H9 (cell line): Measurements from ENCODE around the gene STYXL1. TPM values are rescaled to one million over a fixed set of nuclear protein-coding genes. Genes with fewer than 3 reads are reported as not detected.

Source experiments
- DNase-seq: peaks from one replicate; pipeline ENCODE4 v3.0.0-alpha.2; 2017
- H2AFZ ChIP-seq: one replicate; pipeline ENCODE4 v1.6.1; 2013; ENCODE audit warnings: mild to moderate bottlenecking, low read length, control low read depth, moderate library complexity
- H2AK5ac ChIP-seq: 2 replicates; pipeline ENCODE4 v1.6.1; 2013; ENCODE audit warnings: low read length, control low read depth, mixed read lengths; ENCODE audit not compliant: insufficient read length
- H2BK120ac ChIP-seq: one replicate; pipeline ENCODE4 v1.6.1; 2013; ENCODE audit warnings: low read depth, mild to moderate bottlenecking, low read length, control low read depth, inconsistent platforms; ENCODE audit not compliant: poor library complexity, severe bottlenecking
- H2BK12ac ChIP-seq: 2 replicates; pipeline ENCODE4 v1.6.1; 2013; ENCODE audit warnings: low read length, control low read depth, mixed read lengths, low read depth; ENCODE audit not compliant: insufficient read length
- H2BK15ac ChIP-seq: 2 replicates; pipeline ENCODE4 v1.6.1; 2013; ENCODE audit warnings: low read depth, low read length, control low read depth
- H2BK20ac ChIP-seq: one replicate; pipeline ENCODE4 v1.6.1; 2013; ENCODE audit warnings: low read depth, mild to moderate bottlenecking, low read length, control low read depth, inconsistent platforms; ENCODE audit not compliant: poor library complexity, severe bottlenecking
- H2BK5ac ChIP-seq: 2 replicates; pipeline ENCODE4 v1.6.1; 2013; ENCODE audit warnings: low read length, control low read depth, mixed read lengths; ENCODE audit not compliant: insufficient read length
- H3K14ac ChIP-seq: 2 replicates; pipeline ENCODE4 v1.6.1; 2013; ENCODE audit warnings: low read length, control low read depth; ENCODE audit not compliant: insufficient read depth
- H3K18ac ChIP-seq: 2 replicates; pipeline ENCODE4 v1.6.1; 2013; ENCODE audit warnings: low read depth, mild to moderate bottlenecking, mixed read lengths, low read length, control low read depth; ENCODE audit not compliant: insufficient read length
- H3K23ac ChIP-seq: 2 replicates; pipeline ENCODE4 v1.6.1; 2013; ENCODE audit warnings: low read length, control low read depth, mixed read lengths, low read depth; ENCODE audit not compliant: insufficient read length
- H3K23me2 ChIP-seq: 2 replicates; pipeline ENCODE4 v1.6.1; 2013; ENCODE audit warnings: low read depth, mild to moderate bottlenecking, mixed read lengths, low read length, control low read depth; ENCODE audit not compliant: insufficient read length, poor library complexity, severe bottlenecking
- H3K27ac ChIP-seq: 2 replicates; pipeline ENCODE4 v1.5.1; 2013; ENCODE audit warnings: low read length, control low read depth, mixed read lengths, low read depth; ENCODE audit not compliant: insufficient read length
- H3K27me3 ChIP-seq: 2 replicates; pipeline ENCODE4 v1.6.1; 2013; ENCODE audit warnings: low read length, control low read depth, inconsistent platforms; ENCODE audit not compliant: insufficient read depth
- H3K4ac ChIP-seq: 2 replicates; pipeline ENCODE4 v1.6.1; 2013; ENCODE audit warnings: low read depth, mild to moderate bottlenecking, control low read depth, inconsistent platforms, low read length, moderate library complexity
- H3K4me1 ChIP-seq: 2 replicates; pipeline ENCODE4 v1.6.1; 2013; ENCODE audit warnings: low read length, control low read depth, inconsistent platforms; ENCODE audit not compliant: insufficient read depth
- H3K4me2 ChIP-seq: 2 replicates; pipeline ENCODE4 v1.6.1; 2013; ENCODE audit warnings: low read length, control low read depth, mixed read lengths; ENCODE audit not compliant: insufficient read length, insufficient read depth
- H3K56ac ChIP-seq: 2 replicates; pipeline ENCODE4 v1.6.1; 2013; ENCODE audit warnings: low read depth, mild to moderate bottlenecking, mixed read lengths, low read length, control low read depth; ENCODE audit not compliant: insufficient read length
- H3K79me1 ChIP-seq: 2 replicates; pipeline ENCODE4 v1.6.1; 2013; ENCODE audit warnings: low read depth, mild to moderate bottlenecking, moderate library complexity, low read length, control low read depth, inconsistent platforms; ENCODE audit not compliant: insufficient read depth, poor library complexity, severe bottlenecking
- H3K79me2 ChIP-seq: 2 replicates; pipeline ENCODE4 v1.6.1; 2013; ENCODE audit warnings: low read length, control low read depth, inconsistent platforms; ENCODE audit not compliant: insufficient read depth
- H3K9ac ChIP-seq: 2 replicates; pipeline ENCODE4 v1.6.1; 2013; ENCODE audit warnings: low read length, control low read depth, mixed read lengths; ENCODE audit not compliant: insufficient read length; ENCODE audit errors: extremely low read depth
- H3K9me3 ChIP-seq: one replicate; pipeline ENCODE4 v1.6.1; 2013; ENCODE audit warnings: low read depth, low read length, inconsistent platforms; ENCODE audit not compliant: control insufficient read depth
- H3T11ph ChIP-seq: one replicate; pipeline ENCODE4 v1.6.1; 2013; ENCODE audit warnings: mild to moderate bottlenecking, low read length, control low read depth, inconsistent platforms
- H4K20me1 ChIP-seq: one replicate; pipeline ENCODE4 v1.6.1; 2013; ENCODE audit not compliant: control insufficient read depth, insufficient read length, insufficient read depth
- H4K5ac ChIP-seq: 2 replicates; pipeline ENCODE4 v1.6.1; 2013; ENCODE audit warnings: low read depth, mild to moderate bottlenecking, mixed read lengths, low read length, control low read depth; ENCODE audit not compliant: insufficient read length
- H4K8ac ChIP-seq: replicated peaks from 2 replicates; pipeline ENCODE4 v1.6.1; 2013; ENCODE audit warnings: low read length, control low read depth, mixed read lengths, low read depth; ENCODE audit not compliant: insufficient read length
- H4K91ac ChIP-seq: 2 replicates; pipeline ENCODE4 v1.6.1; 2013; ENCODE audit warnings: low read depth, mild to moderate bottlenecking, moderate library complexity, mixed read lengths, low read length, control low read depth; ENCODE audit not compliant: insufficient read length
- H3K27ac Mint-ChIP-seq, 3 experiments: 2 replicates in 2 of 3; 3 replicates in 1 of 3; pipeline ENCODE4 v1.8.0; 2020 to 2021; ENCODE audit warnings: mixed read lengths in 3 of 3, mild to moderate bottlenecking in 1 of 3, moderate library complexity in 1 of 3
- H3K27me3 Mint-ChIP-seq: 2 replicates; pipeline ENCODE4 v1.8.0; 2021; ENCODE audit warnings: low read depth, mild to moderate bottlenecking, moderate library complexity, mixed read lengths
- H3K36me3 Mint-ChIP-seq, 3 experiments: 2 replicates in 2 of 3; 3 replicates in 1 of 3; pipeline ENCODE4 v1.8.0; 2020 to 2021; ENCODE audit warnings: low read depth in 3 of 3, mixed read lengths in 3 of 3; ENCODE audit not compliant: insufficient read depth in 1 of 3
- H3K4me1 Mint-ChIP-seq, 2 experiments: 2 replicates each; pipeline ENCODE4 v1.8.0; 2020; ENCODE audit warnings: mixed read lengths in 2 of 2
- H3K4me3 Mint-ChIP-seq, 2 experiments: 2 replicates in 1 of 2; 3 replicates in 1 of 2; pipeline ENCODE4 v1.8.0; 2020 to 2021; ENCODE audit warnings: mild to moderate bottlenecking in 2 of 2, mixed read lengths in 2 of 2, moderate library complexity in 1 of 2
- H3K9me3 Mint-ChIP-seq, 2 experiments: 2 replicates in 1 of 2; 3 replicates in 1 of 2; pipeline ENCODE4 v1.8.0; 2020; ENCODE audit warnings: mild to moderate bottlenecking in 2 of 2, mixed read lengths in 2 of 2, moderate library complexity in 1 of 2
- CTCF ChIP-seq: fragments of 200-600 bp; sonication (generic); conservative IDR thresholded peaks from 3 replicates; pipeline ENCODE4 v1.8.0; 2021; ENCODE audit warnings: antibody characterized with exemption, mild to moderate bottlenecking
- WGBS: extraction: QIAGEN DNeasy Blood & Tissue Kit; methylation state at CpG from one replicate; pipeline ENCODE4 v1.1.7; 2013; ENCODE audit warnings: missing lambda C conversion rate, low lambda C conversion rate, mixed read lengths; ENCODE audit not compliant: insufficient read length; ENCODE audit errors: extremely low coverage; 5-methylcytosine and 5-hydroxymethylcytosine counted together
- total RNA-seq: library from RNA; stranded (reverse); gene quantifications from 2 replicates; pipeline ENCODE4 v1.2.1, GENCODE V29; 2021

The STYXL1 gene
- total RNA-seq, 1 experiment from 2014 or later: 38.7 TPM

DNA sequence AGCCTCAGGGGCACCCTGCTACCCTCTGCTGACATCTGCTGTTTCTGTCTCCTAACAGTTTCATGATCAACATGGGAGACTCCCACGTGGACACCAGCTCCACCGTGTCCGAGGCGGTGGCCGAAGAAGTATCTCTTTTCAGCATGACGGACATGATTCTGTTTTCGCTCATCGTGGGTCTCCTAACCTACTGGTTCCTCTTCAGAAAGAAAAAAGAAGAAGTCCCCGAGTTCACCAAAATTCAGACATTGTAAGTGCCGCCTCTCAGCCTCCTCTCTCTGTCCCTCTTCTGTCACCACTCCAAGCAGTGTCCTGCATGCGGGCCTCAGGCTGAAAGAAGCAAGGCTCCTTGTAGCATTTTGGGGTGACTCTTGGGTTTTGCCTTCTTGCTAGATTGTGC, 93.9 kb downstream of the STYXL1 start:
- H3K23ac ChIP-seq: no peak overlapping the region
- H3K4me2 ChIP-seq: no peak overlapping the region
- no peak overlapping the region for H3K27ac ChIP-seq
- peaks cover 13 to 17% of the 10 kb centered on the region in 2 experiments for H3K4me1 Mint-ChIP-seq
- H3K23me2 ChIP-seq: no peaks in the 10 kb centered on the region
- no peaks in the 10 kb centered on the region for H3K79me1 ChIP-seq
- H4K91ac ChIP-seq: no peak overlapping the region
- H3K27me3 ChIP-seq: no peaks in the 10 kb centered on the region
- H3K4ac ChIP-seq: no peak overlapping the region
- no peaks in the 10 kb centered on the region for H3K27me3 Mint-ChIP-seq
- no peak overlapping the region for H2AFZ ChIP-seq
- no peaks in the 10 kb centered on the region for H3K9me3 ChIP-seq
- no peak overlapping the region for H2BK5ac ChIP-seq
- no peak overlapping the region for H4K5ac ChIP-seq
- no peak for TF ChIP-seq CTCF
- H3K14ac ChIP-seq: no peak overlapping the region
- no peak overlapping the region for H2AK5ac ChIP-seq
- H3K4me3 Mint-ChIP-seq: no peak overlapping the region
- H2BK15ac ChIP-seq: no peak overlapping the region
- H3K56ac ChIP-seq: no peak overlapping the region
- no peaks in the 10 kb centered on the region for H3K4me1 ChIP-seq
- peak overlapping the region in 1 of 3 experiments; percentile 27; a peak in 2 of 7 replicates for H3K27ac Mint-ChIP-seq
- H3K9me3 Mint-ChIP-seq: peaks cover 2 to 6% of the 10 kb centered on the region in 2 experiments; a peak in 1 of 5 replicates
- DNase-seq: no peak
- H3K9ac ChIP-seq: no peak overlapping the region
- peaks cover 18 to 48% (median 36%) of the 10 kb centered on the region in 3 experiments; a peak in 6 of 7 replicates for H3K36me3 Mint-ChIP-seq
- no peak overlapping the region for H2BK120ac ChIP-seq
- H3T11ph ChIP-seq: no peak overlapping the region
- H2BK20ac ChIP-seq: no peak overlapping the region
- WGBS: no CpG with 5 or more reads among the region's 11 CpGs
- H2BK12ac ChIP-seq: no peak overlapping the region
- no peaks in the 10 kb centered on the region for H4K20me1 ChIP-seq
- H4K8ac ChIP-seq: no peak overlapping the region
- peaks cover under 1% of the 10 kb centered on the region; the same call in 1 of the 2 replicates for H3K79me2 ChIP-seq
- H3K18ac ChIP-seq: no peak overlapping the region
